Mesenchymal stem cell (in vitro differentiated cells and primary cell): Measurements from ENCODE around the gene AQP4.

Experiments
- DNase-seq: peaks from one replicate; pipeline ENCODE4 v3.0.0-alpha.2; 2013
- H2AFZ ChIP-seq: one replicate; pipeline ENCODE4 v1.6.1; 2013; ENCODE audit warnings: low read depth, mild to moderate bottlenecking, control low read depth, inconsistent platforms, low read length, moderate library complexity
- H2AK5ac ChIP-seq: 2 replicates; pipeline ENCODE4 v1.6.1; 2013; ENCODE audit warnings: low read length, moderate library complexity, mild to moderate bottlenecking, inconsistent platforms; ENCODE audit not compliant: severe bottlenecking
- H2BK120ac ChIP-seq: one replicate; pipeline ENCODE4 v1.6.1; 2013; ENCODE audit warnings: low read depth, mild to moderate bottlenecking, inconsistent platforms, low read length, moderate library complexity
- H2BK12ac ChIP-seq, 2 experiments: one replicate each; pipeline ENCODE4 v1.6.1; 2013; ENCODE audit warnings: inconsistent platforms in 2 of 2, low read length in 2 of 2, mild to moderate bottlenecking in 2 of 2, moderate library complexity in 2 of 2, control low read depth in 1 of 2
- H2BK15ac ChIP-seq: one replicate; pipeline ENCODE4 v1.6.1; 2013; ENCODE audit warnings: mild to moderate bottlenecking, low read depth, inconsistent platforms; ENCODE audit not compliant: poor library complexity, severe bottlenecking
- H2BK5ac ChIP-seq: 2 replicates; pipeline ENCODE4 v1.6.1; 2013; ENCODE audit warnings: low read depth, mild to moderate bottlenecking, low read length, control low read depth, inconsistent platforms; ENCODE audit not compliant: poor library complexity, severe bottlenecking
- H3K14ac ChIP-seq, 2 experiments: one replicate each; pipeline ENCODE4 v1.6.1; 2013; ENCODE audit warnings: inconsistent platforms in 2 of 2, low read length in 2 of 2, control low read depth in 1 of 2, mild to moderate bottlenecking in 1 of 2, moderate library complexity in 1 of 2
- H3K18ac ChIP-seq, 2 experiments: one replicate each; pipeline ENCODE4 v1.6.1; 2013; ENCODE audit warnings: inconsistent platforms in 2 of 2, low read length in 2 of 2, control low read depth in 1 of 2, low read depth in 1 of 2, mild to moderate bottlenecking in 1 of 2
- H3K23ac ChIP-seq, 2 experiments: one replicate each; pipeline ENCODE4 v1.6.1; 2013; ENCODE audit warnings: inconsistent platforms in 2 of 2, low read length in 2 of 2, mild to moderate bottlenecking in 2 of 2, moderate library complexity in 2 of 2, control low read depth in 1 of 2
- H3K27ac ChIP-seq: 2 replicates; pipeline ENCODE4 v1.5.1; 2013; ENCODE audit warnings: mild to moderate bottlenecking, moderate library complexity, low read length, control low read depth, inconsistent platforms; ENCODE audit not compliant: poor library complexity, severe bottlenecking
- H3K27me3 ChIP-seq, 2 experiments: 2 replicates each; pipeline versions ENCODE4 v1.6.1 to v1.7.0; 2013; ENCODE audit warnings: low read length in 2 of 2, mild to moderate bottlenecking in 2 of 2, moderate library complexity in 2 of 2, control low read depth in 1 of 2, inconsistent platforms in 1 of 2; ENCODE audit not compliant: control insufficient read depth in 1 of 2, insufficient read depth in 1 of 2
- H3K36me3 ChIP-seq, 2 experiments: 2 replicates each; pipeline versions ENCODE4 v1.6.1 to v1.7.0; 2013; ENCODE audit warnings: low read length in 2 of 2, control low read depth in 1 of 2, inconsistent platforms in 1 of 2, low read depth in 1 of 2, mild to moderate bottlenecking in 1 of 2; ENCODE audit not compliant: insufficient read depth in 2 of 2, control insufficient read depth in 1 of 2
- H3K4ac ChIP-seq, 2 experiments: one replicate each; pipeline ENCODE4 v1.6.1; 2013; ENCODE audit warnings: inconsistent platforms in 2 of 2, low read length in 2 of 2, mild to moderate bottlenecking in 2 of 2, moderate library complexity in 2 of 2, control low read depth in 1 of 2, low read depth in 1 of 2
- H3K4me1 ChIP-seq: 2 replicates; pipeline ENCODE4 v1.6.1; 2013; ENCODE audit warnings: low read depth, low read length, control low read depth; ENCODE audit not compliant: control insufficient read depth, insufficient read depth
- H3K4me2 ChIP-seq: 2 replicates; pipeline ENCODE4 v1.6.1; 2013; ENCODE audit warnings: low read length, mild to moderate bottlenecking, inconsistent platforms; ENCODE audit not compliant: poor library complexity, severe bottlenecking
- H3K4me3 ChIP-seq, 2 experiments: 2 replicates each; pipeline versions ENCODE4 v1.5.1 to v1.7.0; 2013; ENCODE audit warnings: low read length in 2 of 2, mild to moderate bottlenecking in 2 of 2, control low read depth in 1 of 2, low read depth in 1 of 2; ENCODE audit not compliant: insufficient read depth in 1 of 2
- H3K79me1 ChIP-seq: replicated peaks from 2 replicates; pipeline ENCODE4 v1.6.1; 2013; ENCODE audit warnings: mild to moderate bottlenecking, control low read depth, low read length, inconsistent platforms; ENCODE audit not compliant: poor library complexity, severe bottlenecking
- H3K9ac ChIP-seq: 2 replicates; pipeline ENCODE4 v1.7.0; 2013; ENCODE audit warnings: mild to moderate bottlenecking, low read length, moderate library complexity
- H3K9me3 ChIP-seq: 2 replicates; pipeline ENCODE4 v1.7.0; 2013; ENCODE audit warnings: mild to moderate bottlenecking, low read length; ENCODE audit not compliant: control insufficient read depth
- H4K8ac ChIP-seq: one replicate; pipeline ENCODE4 v1.6.1; 2013; ENCODE audit warnings: inconsistent platforms, mild to moderate bottlenecking, low read length, moderate library complexity
- H4K91ac ChIP-seq: one replicate; pipeline ENCODE4 v1.6.1; 2013; ENCODE audit warnings: mild to moderate bottlenecking, low read length, inconsistent platforms
- WGBS: methylation state at CpG from one replicate; pipeline ENCODE4 v1.1.7; 2013; ENCODE audit warnings: mixed read lengths; 5-methylcytosine and 5-hydroxymethylcytosine counted together

Gene AQP4

DNA sequence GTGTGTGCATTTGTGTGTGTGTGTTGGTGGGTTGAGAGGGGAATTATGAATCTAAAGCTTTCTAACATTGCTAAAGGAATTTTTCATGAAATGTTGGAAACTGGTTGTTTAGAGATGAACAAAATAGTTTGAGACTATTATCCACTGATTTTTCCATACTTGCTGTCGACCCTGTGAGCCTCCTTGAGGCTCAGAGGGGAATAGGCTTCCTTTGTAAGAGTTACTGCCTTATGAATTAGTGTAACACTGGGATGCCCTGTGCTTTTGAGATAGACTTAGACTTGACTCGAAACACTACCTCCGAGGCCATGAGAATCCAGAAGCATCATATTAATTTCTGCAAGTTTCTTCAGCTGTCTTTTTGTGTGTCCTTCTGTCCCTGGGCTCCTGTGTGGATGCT, 37.9 kb downstream of the AQP4 start:
- H3K23ac ChIP-seq = no peak overlapping the region
- H3K18ac ChIP-seq = no peak overlapping the region
- H3K4me3 ChIP-seq = no peak overlapping the region
- no peaks in the 10 kb centered on the region for H3K36me3 ChIP-seq
- H2BK15ac ChIP-seq = no peak overlapping the region
- no peaks in the 10 kb centered on the region for H3K4me1 ChIP-seq
- no peaks in the 10 kb centered on the region for H3K27me3 ChIP-seq
- no peaks in the 10 kb centered on the region for H3K9me3 ChIP-seq
- no peak overlapping the region for H2AK5ac ChIP-seq
- H3K27ac ChIP-seq = no peak overlapping the region
- H4K91ac ChIP-seq = no peak overlapping the region
- H2BK12ac ChIP-seq = no peak overlapping the region
- H2BK5ac ChIP-seq = no peak overlapping the region
- no peak overlapping the region for H3K9ac ChIP-seq
- WGBS = 70% methylated on average over 3 of the region's 3 CpGs
- H3K79me1 ChIP-seq = no peaks in the 10 kb centered on the region
- no peak overlapping the region for H3K4me2 ChIP-seq
- H2AFZ ChIP-seq = no peak overlapping the region
- DNase-seq = no peak
- no peak overlapping the region for H4K8ac ChIP-seq
- no peak overlapping the region for H2BK120ac ChIP-seq
- H3K14ac ChIP-seq = no peak overlapping the region
- H3K4ac ChIP-seq = no peak overlapping the region

DNA sequence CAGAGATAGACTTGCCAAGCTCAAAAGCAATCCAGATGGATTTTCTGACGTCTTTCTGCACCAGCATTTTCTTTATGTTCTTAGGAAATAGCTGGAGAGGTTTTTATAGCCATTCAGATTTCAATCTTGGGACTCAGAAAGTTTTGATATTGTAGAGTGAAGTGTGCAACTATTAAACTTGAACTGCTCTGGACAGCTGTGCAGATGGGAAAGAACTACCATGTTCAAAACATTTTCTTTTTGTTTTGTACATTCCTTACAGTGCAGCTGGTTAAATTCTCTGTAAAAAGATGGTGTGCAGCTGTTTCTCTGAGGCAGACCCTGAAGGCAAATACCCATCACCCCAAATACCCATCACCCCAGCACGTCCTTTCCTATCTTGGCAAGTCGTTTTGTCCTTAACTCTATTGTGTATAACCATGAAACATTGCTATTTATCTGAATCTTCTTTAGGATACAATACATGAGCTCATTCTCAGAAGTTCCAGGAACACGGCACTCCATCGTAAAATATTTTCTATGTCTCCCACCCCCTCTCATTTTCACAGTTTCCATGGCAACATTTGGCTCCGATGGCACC, 38.8 kb downstream of the AQP4 start:
- H3K14ac ChIP-seq = no peak overlapping the region
- WGBS = 82% methylated on average over 6 of the region's 6 CpGs
- H3K27me3 ChIP-seq = no peaks in the 10 kb centered on the region
- H3K9me3 ChIP-seq = no peaks in the 10 kb centered on the region
- H4K91ac ChIP-seq = no peak overlapping the region
- H3K9ac ChIP-seq = no peak overlapping the region
- no peaks in the 10 kb centered on the region for H3K4me1 ChIP-seq
- H2AK5ac ChIP-seq = no peak overlapping the region
- no peak overlapping the region for H2BK15ac ChIP-seq
- no peak overlapping the region for H2BK5ac ChIP-seq
- no peak overlapping the region for H3K27ac ChIP-seq
- H3K4ac ChIP-seq = no peak overlapping the region
- H3K4me2 ChIP-seq = no peak overlapping the region
- no peak overlapping the region for H2BK12ac ChIP-seq
- no peak overlapping the region for H3K18ac ChIP-seq
- DNase-seq = no peak
- no peak overlapping the region for H2BK120ac ChIP-seq
- H4K8ac ChIP-seq = no peak overlapping the region
- H2AFZ ChIP-seq = no peak overlapping the region
- no peak overlapping the region for H3K23ac ChIP-seq
- no peaks in the 10 kb centered on the region for H3K79me1 ChIP-seq
- H3K4me3 ChIP-seq = no peak overlapping the region
- H3K36me3 ChIP-seq = no peaks in the 10 kb centered on the region

GRCh38 chr18:26821181-26821580, 44.3 kb downstream of the AQP4 start:
- no peak overlapping the region for H3K4me2 ChIP-seq
- no peak overlapping the region for H4K91ac ChIP-seq
- DNase-seq = no peak
- no peaks in the 10 kb centered on the region for H3K4me1 ChIP-seq
- H3K36me3 ChIP-seq = no peaks in the 10 kb centered on the region
- no peak overlapping the region for H3K18ac ChIP-seq
- H3K4me3 ChIP-seq = no peak overlapping the region
- no peaks in the 10 kb centered on the region for H3K79me1 ChIP-seq
- no peaks in the 10 kb centered on the region for H3K27me3 ChIP-seq
- no peak overlapping the region for H3K4ac ChIP-seq
- no peak overlapping the region for H3K23ac ChIP-seq
- no peak overlapping the region for H2BK15ac ChIP-seq
- H2BK12ac ChIP-seq = no peak overlapping the region
- peaks cover 9% of the 10 kb centered on the region for H3K9me3 ChIP-seq
- H2AK5ac ChIP-seq = no peak overlapping the region
- no peak overlapping the region for H3K14ac ChIP-seq
- H2BK120ac ChIP-seq = no peak overlapping the region
- no CpG with 5 or more reads among the region's 1 CpG for WGBS
- no peak overlapping the region for H4K8ac ChIP-seq
- H3K27ac ChIP-seq = no peak overlapping the region
- H3K9ac ChIP-seq = no peak overlapping the region
- H2BK5ac ChIP-seq = no peak overlapping the region
- no peak overlapping the region for H2AFZ ChIP-seq

- Histone ChIP-seq H2BK15ac (no peak overlapping the region), H2BK120ac (no peak overlapping the region), H3K27ac (no peak overlapping the region), H3K4me3 (no peak overlapping the region), H3K18ac (no peak overlapping the region), H3K14ac (no peak overlapping the region), H4K8ac (no peak overlapping the region), H3K27me3 (no peaks in the 10 kb centered on the region), H3K4ac (no peak overlapping the region), H3K79me1 (no peaks in the 10 kb centered on the region), H2AFZ (no peak overlapping the region), H3K9ac (no peak overlapping the region), H3K36me3 (no peaks in the 10 kb centered on the region), H4K91ac (no peak overlapping the region), H2BK5ac (no peak overlapping the region), H3K4me2 (no peak overlapping the region), H3K9me3 (peaks cover 9% of the 10 kb centered on the region), H2AK5ac (no peak overlapping the region), H2BK12ac (no peak overlapping the region), H3K4me1 (no peaks in the 10 kb centered on the region), H3K23ac (no peak overlapping the region)
- 50% methylated on average over 1 of the region's 1 CpG for WGBS
- DNase-seq = no peak
Observed at GRCh38 chr18:26819046-26819445, 46.5 kb downstream of the AQP4 start.
